GM10266 (cell line): ENCODE measurements around the gene HOXD8.

Experiments used
- DNase-seq: peaks from one replicate; pipeline ENCODE4 v3.0.0; 2012; ENCODE audit errors: extremely low spot score
- CTCF ChIP-seq: IDR thresholded peaks from 2 replicates; pipeline ENCODE4 v1.5.1; 2012; ENCODE audit warnings: mild to moderate bottlenecking, low read depth; ENCODE audit not compliant: control insufficient read depth, insufficient read depth; ENCODE audit errors: missing control alignments

Gene HOXD8

GRCh38 chr2:176147210-176147799 lies 17.8 kb downstream of the HOXD8 start:
- no peak for DNase-seq
- no peak for TF ChIP-seq CTCF

GRCh38 chr2:176147800-176148496 lies 18.4 kb downstream of the HOXD8 start:
- no peak for TF ChIP-seq CTCF
- DNase-seq = no peak

- TF ChIP-seq CTCF = no peak
- no peak for DNase-seq
Measured at GRCh38 chr2:176148751-176149421, 19.4 kb downstream of the HOXD8 start.

GRCh38 chr2:176149481-176149938 lies 20.0 kb downstream of the HOXD8 start:
- TF ChIP-seq CTCF = no peak

GRCh38 chr2:176149939-176150583 lies 20.6 kb downstream of the HOXD8 start:
- no peak for TF ChIP-seq CTCF
- DNase-seq = no peak

More at GRCh38 chr2:176149481-176149938, 20.0 kb downstream of the HOXD8 start:
- DNase-seq = no peak

- TF ChIP-seq CTCF = no peak
- no peak for DNase-seq
Measured at GRCh38 chr2:176150584-176151441, 21.3 kb downstream of the HOXD8 start.
